ENCODE data around the gene PKIB.

Gene PKIB

GRCh38 chr6:122654012-122654411, 43.8 kb downstream of the PKIB start:
- peak; percentile 31 for DNase-seq (ENCODE audit: low read depth)
- in situ Hi-C loops (cut with HindIII; ENCODE audit: low sequenced_read_pairs) = no loop called here
- no peak overlapping the region for H3K4me3 ChIP-seq (ENCODE audit: low read depth, low read length)

GRCh38 chr6:122657601-122658000, 47.4 kb downstream of the PKIB start:
- TF ChIP-seq, protein P1, sequence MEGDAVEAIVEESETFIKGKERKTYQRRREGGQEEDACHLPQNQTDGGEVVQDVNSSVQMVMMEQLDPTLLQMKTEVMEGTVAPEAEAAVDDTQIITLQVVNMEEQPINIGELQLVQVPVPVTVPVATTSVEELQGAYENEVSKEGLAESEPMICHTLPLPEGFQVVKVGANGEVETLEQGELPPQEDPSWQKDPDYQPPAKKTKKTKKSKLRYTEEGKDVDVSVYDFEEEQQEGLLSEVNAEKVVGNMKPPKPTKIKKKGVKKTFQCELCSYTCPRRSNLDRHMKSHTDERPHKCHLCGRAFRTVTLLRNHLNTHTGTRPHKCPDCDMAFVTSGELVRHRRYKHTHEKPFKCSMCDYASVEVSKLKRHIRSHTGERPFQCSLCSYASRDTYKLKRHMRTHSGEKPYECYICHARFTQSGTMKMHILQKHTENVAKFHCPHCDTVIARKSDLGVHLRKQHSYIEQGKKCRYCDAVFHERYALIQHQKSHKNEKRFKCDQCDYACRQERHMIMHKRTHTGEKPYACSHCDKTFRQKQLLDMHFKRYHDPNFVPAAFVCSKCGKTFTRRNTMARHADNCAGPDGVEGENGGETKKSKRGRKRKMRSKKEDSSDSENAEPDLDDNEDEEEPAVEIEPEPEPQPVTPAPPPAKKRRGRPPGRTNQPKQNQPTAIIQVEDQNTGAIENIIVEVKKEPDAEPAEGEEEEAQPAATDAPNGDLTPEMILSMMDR (IDR thresholded peaks at IDR 0.05; ENCODE audit: low read depth, low read length, missing control alignments) = no peak
- H3K4me3 ChIP-seq (ENCODE audit: low read depth, low read length) = no peak overlapping the region
- in situ Hi-C loops (cut with HindIII; ENCODE audit: low sequenced_read_pairs) = no loop called here
- DNase-seq (ENCODE audit: low read depth) = no peak

More at GRCh38 chr6:122654012-122654411, 43.8 kb downstream of the PKIB start:
- TF ChIP-seq, protein P1 (IDR thresholded peaks at IDR 0.05; ENCODE audit: low read depth, low read length, missing control alignments) = no peak

- TF ChIP-seq, protein P1 (IDR thresholded peaks at IDR 0.05; ENCODE audit: low read depth, low read length, missing control alignments) = no peak
- DNase-seq (ENCODE audit: low read depth) = no peak
- in situ Hi-C loops (cut with HindIII; ENCODE audit: low sequenced_read_pairs) = no loop called here
- no peak overlapping the region for H3K4me3 ChIP-seq (ENCODE audit: low read depth, low read length)
These were observed 50.1 kb downstream of the PKIB start for GRCh38 chr6:122660296-122660695.

GRCh38 chr6:122663981-122664380, 53.8 kb downstream of the PKIB start:
- H3K4me3 ChIP-seq (ENCODE audit: low read depth, low read length) = no peak overlapping the region
- no peak for DNase-seq (ENCODE audit: low read depth)
- TF ChIP-seq, protein P1 (IDR thresholded peaks at IDR 0.05; ENCODE audit: low read depth, low read length, missing control alignments) = no peak
- in situ Hi-C loops (cut with HindIII; ENCODE audit: low sequenced_read_pairs) = no loop called here

GRCh38 chr6:122665929-122666328, 55.7 kb downstream of the PKIB start:
- DNase-seq (ENCODE audit: low read depth) = no peak
- in situ Hi-C loops (cut with HindIII; ENCODE audit: low sequenced_read_pairs) = loop anchor here (5.0 kb wide), 1 partner anchor 59 kb away; no protein-coding TSS in a partner anchor
- TF ChIP-seq, protein P1 (IDR thresholded peaks at IDR 0.05; ENCODE audit: low read depth, low read length, missing control alignments) = no peak
- H3K4me3 ChIP-seq (ENCODE audit: low read depth, low read length) = no peak overlapping the region

DNA sequence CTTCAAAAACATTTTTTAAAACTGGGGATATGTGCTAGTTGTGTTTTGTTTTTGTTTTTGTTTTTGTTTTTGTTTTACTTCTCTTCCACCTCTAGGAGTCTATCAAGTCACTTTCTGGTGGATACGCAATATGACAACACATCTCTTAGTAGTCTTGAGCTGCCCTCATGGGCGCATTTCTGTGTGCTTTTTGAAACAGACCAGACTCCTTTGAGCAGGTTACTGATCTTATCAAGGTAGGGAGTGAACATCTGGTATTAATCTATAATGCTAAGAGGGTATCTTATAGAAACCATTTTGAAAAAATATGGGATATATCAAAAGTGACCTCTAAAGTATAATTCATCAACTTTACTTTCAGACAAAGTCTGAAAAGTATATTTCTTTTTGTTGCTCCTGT, 56.2 kb downstream of the PKIB start:
- no peak overlapping the region for H3K4me3 ChIP-seq (ENCODE audit: low read depth, low read length)
- in situ Hi-C loops (cut with HindIII; ENCODE audit: low sequenced_read_pairs) = loop anchor here (5.0 kb wide), 1 partner anchor 59 kb away; no protein-coding TSS in a partner anchor
- no peak for DNase-seq (ENCODE audit: low read depth)
- TF ChIP-seq, protein P1 (IDR thresholded peaks at IDR 0.05; ENCODE audit: low read depth, low read length, missing control alignments) = no peak

Measured in astrocyte of the cerebellum (primary cell).